ENCODE results near the gene FLT1.

The FLT1 gene

DNA sequence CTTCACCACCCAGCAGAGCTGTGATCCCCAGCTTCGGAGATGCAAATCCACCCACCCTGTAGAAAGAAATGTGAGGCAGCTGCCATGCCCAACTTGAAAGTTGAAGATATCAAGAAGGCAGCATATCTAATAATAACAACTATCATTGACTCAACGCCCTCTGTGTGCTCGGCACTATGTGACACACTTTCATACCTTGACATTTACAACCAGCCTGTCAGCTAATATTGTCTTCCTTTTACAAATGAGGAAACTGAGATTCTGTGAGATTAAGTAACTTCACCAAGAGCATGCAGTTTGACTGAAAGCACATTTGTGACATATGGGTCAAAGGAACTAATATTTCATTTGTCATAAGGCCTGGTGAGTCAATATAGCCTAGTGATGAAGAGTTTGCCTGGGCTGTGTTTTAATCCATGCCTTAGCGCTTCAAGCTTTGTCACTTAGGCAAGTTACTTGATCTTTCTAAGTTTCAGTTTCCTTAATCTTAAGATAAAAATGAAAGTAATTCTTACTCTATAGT lies 137.0 kb downstream of the FLT1 start:
- no peaks in the 10 kb centered on the region for H4K20me1 ChIP-seq (ENCODE audit: insufficient read depth)
- no peaks in the 10 kb centered on the region for H3K27me3 ChIP-seq (ENCODE audit: insufficient read depth, low read depth)
- H3K9ac ChIP-seq = no peak overlapping the region
- no peaks in the 10 kb centered on the region for H3K79me2 ChIP-seq (ENCODE audit: insufficient read depth, low read depth)
- H3K27ac ChIP-seq = no peak overlapping the region
- no peak overlapping the region for H3K4me2 ChIP-seq
- H2AFZ ChIP-seq (ENCODE audit: low read depth) = no peak overlapping the region
- no peaks in the 10 kb centered on the region for H3K36me3 ChIP-seq (ENCODE audit: insufficient read depth)
- H3K4me3 ChIP-seq (IDR thresholded peaks at IDR 0.05; ENCODE audit: insufficient read depth, low read depth, low read length) = no peak overlapping the region
- H3K4me1 ChIP-seq (ENCODE audit: low read depth, poor library complexity, severe bottlenecking) = no peaks in the 10 kb centered on the region
- TF ChIP-seq CTCF (conservative IDR thresholded peaks at IDR 0.05; ENCODE audit: low read depth, low read length) = no peak

- H3K36me3 ChIP-seq (ENCODE audit: insufficient read depth) = no peaks in the 10 kb centered on the region
- no peak overlapping the region for H2AFZ ChIP-seq (ENCODE audit: low read depth)
- no peak overlapping the region for H3K4me3 ChIP-seq (IDR thresholded peaks at IDR 0.05; ENCODE audit: insufficient read depth, low read depth, low read length)
- no peak overlapping the region for H3K4me2 ChIP-seq
- no peaks in the 10 kb centered on the region for H3K27me3 ChIP-seq (ENCODE audit: insufficient read depth, low read depth)
- H3K9ac ChIP-seq = no peak overlapping the region
- TF ChIP-seq CTCF (conservative IDR thresholded peaks at IDR 0.05; ENCODE audit: low read depth, low read length) = no peak
- no peaks in the 10 kb centered on the region for H3K79me2 ChIP-seq (ENCODE audit: insufficient read depth, low read depth)
- no peaks in the 10 kb centered on the region for H4K20me1 ChIP-seq (ENCODE audit: insufficient read depth)
- H3K27ac ChIP-seq = no peak overlapping the region
- no peaks in the 10 kb centered on the region for H3K4me1 ChIP-seq (ENCODE audit: low read depth, poor library complexity, severe bottlenecking)
These were observed 137.6 kb downstream of the FLT1 start for GRCh38 chr13:28357247-28357825.

- no peaks in the 10 kb centered on the region for H3K4me1 ChIP-seq (ENCODE audit: low read depth, poor library complexity, severe bottlenecking)
- no peak overlapping the region for H2AFZ ChIP-seq (ENCODE audit: low read depth)
- no peak overlapping the region for H3K9ac ChIP-seq
- TF ChIP-seq CTCF (conservative IDR thresholded peaks at IDR 0.05; ENCODE audit: low read depth, low read length) = no peak
- H3K4me3 ChIP-seq (IDR thresholded peaks at IDR 0.05; ENCODE audit: insufficient read depth, low read depth, low read length) = no peak overlapping the region
- H3K79me2 ChIP-seq (ENCODE audit: insufficient read depth, low read depth) = no peaks in the 10 kb centered on the region
- no peak overlapping the region for H3K27ac ChIP-seq
- no peaks in the 10 kb centered on the region for H3K27me3 ChIP-seq (ENCODE audit: insufficient read depth, low read depth)
- H3K36me3 ChIP-seq (ENCODE audit: insufficient read depth) = no peaks in the 10 kb centered on the region
- H4K20me1 ChIP-seq (ENCODE audit: insufficient read depth) = no peaks in the 10 kb centered on the region
- H3K4me2 ChIP-seq = no peak overlapping the region
These were observed 138.3 kb downstream of the FLT1 start for GRCh38 chr13:28356561-28357021.

DNA sequence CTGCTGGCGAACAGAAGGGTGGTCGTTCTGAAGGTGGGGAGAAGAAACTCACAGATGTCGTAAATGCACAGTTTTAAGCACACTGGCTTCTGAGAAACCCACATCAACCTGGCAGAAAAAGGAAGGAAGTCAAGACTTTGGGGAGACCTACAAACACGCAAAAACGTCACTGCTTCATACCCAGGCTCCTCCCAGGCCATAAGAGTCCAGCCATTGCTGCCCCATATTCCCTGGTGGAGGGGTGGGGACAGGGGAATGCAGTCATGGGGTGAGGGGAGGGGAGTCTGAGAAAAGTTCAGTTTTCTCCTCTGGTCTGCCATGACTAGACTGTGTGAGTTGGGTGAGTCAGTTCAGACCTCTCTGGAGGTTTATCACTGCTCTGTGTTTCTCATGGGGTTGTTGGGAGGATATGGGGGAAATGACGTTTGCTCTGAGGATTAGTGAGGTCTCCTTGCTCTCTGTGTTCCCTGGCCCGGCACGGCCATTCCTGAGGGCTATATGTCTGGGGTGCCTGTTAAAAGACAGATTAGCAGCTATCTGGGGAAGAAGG lies 139.0 kb downstream of the FLT1 start:
- no peaks in the 10 kb centered on the region for H3K27me3 ChIP-seq (ENCODE audit: insufficient read depth, low read depth)
- H3K4me3 ChIP-seq (IDR thresholded peaks at IDR 0.05; ENCODE audit: insufficient read depth, low read depth, low read length) = no peak overlapping the region
- H4K20me1 ChIP-seq (ENCODE audit: insufficient read depth) = no peaks in the 10 kb centered on the region
- H3K27ac ChIP-seq = no peak overlapping the region
- no peaks in the 10 kb centered on the region for H3K79me2 ChIP-seq (ENCODE audit: insufficient read depth, low read depth)
- no peak overlapping the region for H2AFZ ChIP-seq (ENCODE audit: low read depth)
- no peaks in the 10 kb centered on the region for H3K36me3 ChIP-seq (ENCODE audit: insufficient read depth)
- no peaks in the 10 kb centered on the region for H3K4me1 ChIP-seq (ENCODE audit: low read depth, poor library complexity, severe bottlenecking)
- TF ChIP-seq CTCF (conservative IDR thresholded peaks at IDR 0.05; ENCODE audit: low read depth, low read length) = no peak
- no peak overlapping the region for H3K9ac ChIP-seq
- no peak overlapping the region for H3K4me2 ChIP-seq
